Measurements from ENCODE around the gene RTL10. TPM values are rescaled to one million over a fixed set of nuclear protein-coding genes. Genes with fewer than 3 reads are reported as not detected.

RTL10 gene
- polyA plus RNA-seq, 1 of the 3 experiments (the other 2 are of a cell fraction), result 7.8 TPM

GRCh38 chr22:19851291-19852176, 3.1 kb downstream of the RTL10 start:
- Histone ChIP-seq H3K9me3 (no peaks in the 10 kb centered on the region), H3F3A (replicated peaks; ENCODE audit: insufficient read depth) (peaks cover 22% of the 10 kb centered on the region), H3K36me3 (replicated peaks in 1 of 2; ENCODE audit: control insufficient read depth in 1 of 2, insufficient read depth in 2 of 2, low read length in 1 of 2) (peaks cover 19 to 26% of the 10 kb centered on the region in 2 experiments), H3K4me2 (no peak overlapping the region), H2AFZ (ENCODE audit: low read depth) (no peak overlapping the region), H3K27me3 (ENCODE audit: insufficient read depth) (no peaks in the 10 kb centered on the region), H3K27ac (ENCODE audit: low read depth in 2 of 2, low read length in 1 of 2) (no peak overlapping the region), H3K4me3 (ENCODE audit: low read depth in 2 of 2, low read length in 1 of 2) (no peak overlapping the region), H3K4me1 (ENCODE audit: control insufficient read depth in 1 of 2, insufficient read depth in 2 of 2, low read depth in 1 of 2, low read length in 1 of 2) (peaks cover 18 to 24% of the 10 kb centered on the region in 2 experiments; a peak in 3 of 4 replicates), H3K9me2 (no peaks in the 10 kb centered on the region), H3K79me2 (ENCODE audit: insufficient read depth) (peaks cover 92% of the 10 kb centered on the region), H4K20me1 (ENCODE audit: insufficient read depth) (peaks cover 28% of the 10 kb centered on the region; the same call in 1 of the 2 replicates), H3K9ac (no peak overlapping the region)
- no peak for DNase-seq
- ChIA-PET POLR2A (interaction anchor here (0.9 kb wide), 1 partner anchor 25 kb away, joined by 4 read pairs; no protein-coding TSS in a partner anchor), CTCF (interaction anchor here (1.3 to 2.5 kb wide), 2 partner anchors 59 to 121 kb away, joined by 4 to 20 read pairs; no protein-coding TSS in a partner anchor)
- 100% methylated on average over 5 of the region's 21 CpGs for WGBS (ENCODE audit: low lambda C conversion rate)
- no peak for TF ChIP-seq NRF1 (IDR thresholded peaks at IDR 0.05; ENCODE audit: low read depth, low read length)
- no peak for TF ChIP-seq NFIC (IDR thresholded peaks at IDR 0.05; ENCODE audit: borderline replicate concordance)
- TF ChIP-seq SIN3A (IDR thresholded peaks at IDR 0.05; ENCODE audit: borderline replicate concordance, low read depth, low read length), result no peak
- no peak for TF ChIP-seq RAD21 (IDR thresholded peaks at IDR 0.05; ENCODE audit: low read length)
- TF ChIP-seq RCOR1 (IDR thresholded peaks at IDR 0.05; ENCODE audit: low read length), result no peak
- TF ChIP-seq MAX (IDR thresholded peaks at IDR 0.05; ENCODE audit: low read depth), result no peak
- TF ChIP-seq EZH2phosphoT487 (IDR thresholded peaks at IDR 0.05; ENCODE audit: borderline replicate concordance, low read depth), result no peak
- TF ChIP-seq JUND (IDR thresholded peaks at IDR 0.05), result no peak
- no peak for TF ChIP-seq FOXM1 (IDR thresholded peaks at IDR 0.05; ENCODE audit: low read depth)
- no peak for TF ChIP-seq POLR2AphosphoS5 (IDR thresholded peaks at IDR 0.05; ENCODE audit: low read depth, low read length)
- TF ChIP-seq RXRA (IDR thresholded peaks at IDR 0.05; ENCODE audit: borderline replicate concordance, low read depth), result no peak
- TF ChIP-seq TAF1 (IDR thresholded peaks at IDR 0.05; ENCODE audit: borderline replicate concordance, low read depth, low read length), result no peak
- no peak for TF ChIP-seq CTCF (IDR thresholded peaks at IDR 0.05)
- no peak for TF ChIP-seq GABPA (IDR thresholded peaks at IDR 0.05; ENCODE audit: low read depth)
- TF ChIP-seq TCF12 (IDR thresholded peaks at IDR 0.05), result no peak
- TF ChIP-seq IRF3 (IDR thresholded peaks at IDR 0.05; ENCODE audit: low read depth, low read length), result no peak
- no peak for TF ChIP-seq ZBTB33 (IDR thresholded peaks at IDR 0.05; ENCODE audit: borderline replicate concordance, low read depth)
- TF ChIP-seq USF2 (IDR thresholded peaks at IDR 0.05; ENCODE audit: borderline replicate concordance, low read depth, low read length), result no peak
